ENCODE measurements around the gene ARHGAP31. TPM values are rescaled to one million over a fixed set of nuclear protein-coding genes. Genes with fewer than 3 reads are reported as not detected.

ARHGAP31 gene
- total RNA-seq, 1 experiment from 2014 or later, result 0.48 TPM

DNA sequence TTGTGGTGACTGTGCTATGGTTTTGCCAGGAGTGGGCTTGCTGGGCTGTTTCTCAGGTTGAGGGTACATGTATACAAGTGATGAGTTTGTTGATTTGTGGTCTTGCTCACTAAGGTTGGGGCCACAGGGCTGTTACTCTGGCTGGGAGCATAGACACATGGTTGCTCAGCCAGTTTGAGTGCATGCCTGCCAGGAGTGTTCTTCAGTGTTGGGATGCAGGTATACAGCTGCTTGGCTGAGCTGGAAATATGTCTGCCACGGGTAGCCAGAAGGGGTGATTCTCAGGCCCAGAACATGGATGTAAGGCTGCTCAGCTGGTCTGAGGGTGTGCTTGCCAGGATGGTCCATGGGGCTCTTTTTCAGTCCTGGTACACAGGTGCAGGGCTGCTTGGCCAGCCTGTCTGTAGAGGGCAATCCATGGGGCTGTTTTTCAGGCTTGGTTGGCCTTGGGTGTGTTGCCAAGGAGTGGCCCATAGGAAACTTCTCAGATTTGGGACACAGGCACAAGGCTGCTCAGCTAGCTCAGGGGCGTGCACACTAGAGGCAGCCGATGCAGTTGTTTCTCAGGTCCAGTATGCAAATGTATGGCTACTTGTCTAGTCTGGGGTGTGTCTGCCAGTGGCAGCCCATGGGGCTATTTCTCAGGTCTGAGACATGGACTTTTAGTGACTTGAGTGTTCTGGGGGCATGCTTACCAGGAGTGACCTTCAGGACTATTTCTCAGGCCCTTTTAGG is 5.3 kb upstream of the ARHGAP31 start:
- Histone ChIP-seq H3F3A (ENCODE audit: insufficient read depth, low read depth) (peaks cover 6% of the 10 kb centered on the region; the same call in 1 of the 2 replicates), H3K4me1 (replicated peaks; ENCODE audit: insufficient read depth) (peaks cover 10% of the 10 kb centered on the region), H3K79me2 (ENCODE audit: low read depth) (no peaks in the 10 kb centered on the region), H3K36me3 (ENCODE audit: low read depth) (no peaks in the 10 kb centered on the region), H3K27ac (no peak overlapping the region), H2AFZ (no peak overlapping the region), H3K9me2 (ENCODE audit: insufficient read depth) (no peaks in the 10 kb centered on the region), H3K4me2 (no peak overlapping the region), H3K4me3 (no peak overlapping the region), H3K27me3 (ENCODE audit: insufficient read depth, low read depth) (no peaks in the 10 kb centered on the region), H4K20me1 (ENCODE audit: insufficient read depth) (no peaks in the 10 kb centered on the region), H3K9me3 (ENCODE audit: insufficient read depth, low read depth) (peaks cover 6% of the 10 kb centered on the region)
- ChIA-PET CTCF (no interaction called here), POLR2A (ENCODE audit: unreplicated experiment) (no interaction called here)
- TF ChIP-seq CTCF (conservative IDR thresholded peaks at IDR 0.05) (no peak), EZH2 (IDR thresholded peaks at IDR 0.05; ENCODE audit: low read depth) (no peak)
- DNase-seq, result no peak
- intact Hi-C loops (cut with micrococcal nuclease; ENCODE audit: unreplicated experiment), result no loop called here
- no TSS peak for BruUV-seq (replicated peaks)

DNA sequence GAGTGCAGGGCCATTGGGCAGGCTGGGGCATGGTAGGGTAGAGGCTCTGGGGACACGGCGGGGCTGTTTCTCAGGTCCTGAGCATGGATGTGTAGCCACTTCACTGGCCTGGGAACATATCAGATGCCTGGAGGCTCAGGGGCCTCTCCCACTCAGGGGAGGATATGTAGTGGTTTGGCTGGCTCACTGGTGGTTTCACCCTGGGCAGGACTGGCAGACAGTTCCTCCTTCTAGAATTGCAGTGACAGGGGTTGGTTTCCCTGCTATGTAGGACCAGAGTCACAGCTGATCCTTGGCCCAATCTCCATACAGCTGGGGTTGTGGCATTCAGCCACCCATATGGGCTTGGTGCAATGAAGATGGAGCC is 4.8 kb upstream of the ARHGAP31 start:
- no peak for TF ChIP-seq EZH2 (IDR thresholded peaks at IDR 0.05; ENCODE audit: low read depth)
- TF ChIP-seq CTCF (conservative IDR thresholded peaks at IDR 0.05), result no peak
- Histone ChIP-seq H2AFZ (no peak overlapping the region), H4K20me1 (ENCODE audit: insufficient read depth) (no peaks in the 10 kb centered on the region), H3F3A (ENCODE audit: insufficient read depth, low read depth) (peaks cover 9% of the 10 kb centered on the region; the same call in 1 of the 2 replicates), H3K4me3 (no peak overlapping the region), H3K36me3 (ENCODE audit: low read depth) (no peaks in the 10 kb centered on the region), H3K4me1 (replicated peaks; ENCODE audit: insufficient read depth) (peaks cover 10% of the 10 kb centered on the region), H3K9me3 (ENCODE audit: insufficient read depth, low read depth) (peaks cover 6% of the 10 kb centered on the region), H3K4me2 (no peak overlapping the region), H3K79me2 (ENCODE audit: low read depth) (no peaks in the 10 kb centered on the region), H3K27me3 (ENCODE audit: insufficient read depth, low read depth) (no peaks in the 10 kb centered on the region), H3K9me2 (ENCODE audit: insufficient read depth) (no peaks in the 10 kb centered on the region), H3K27ac (no peak overlapping the region)
- CTCF ChIA-PET, result no interaction called here
- POLR2A ChIA-PET (ENCODE audit: unreplicated experiment), result no interaction called here
- intact Hi-C loops (cut with micrococcal nuclease; ENCODE audit: unreplicated experiment), result no loop called here
- BruUV-seq (replicated peaks), result no TSS peak
- no peak for DNase-seq

GRCh38 chr3:119290613-119291012 is 3.6 kb upstream of the ARHGAP31 start:
- Histone ChIP-seq H3K27me3 (ENCODE audit: insufficient read depth, low read depth) (no peaks in the 10 kb centered on the region), H3F3A (ENCODE audit: insufficient read depth, low read depth) (peaks cover 9% of the 10 kb centered on the region; the same call in 1 of the 2 replicates), H3K4me2 (no peak overlapping the region), H3K9me2 (ENCODE audit: insufficient read depth) (no peaks in the 10 kb centered on the region), H3K4me1 (replicated peaks; ENCODE audit: insufficient read depth) (peaks cover 10% of the 10 kb centered on the region), H3K36me3 (ENCODE audit: low read depth) (no peaks in the 10 kb centered on the region), H3K9me3 (ENCODE audit: insufficient read depth, low read depth) (peaks cover 6% of the 10 kb centered on the region), H2AFZ (no peak overlapping the region), H3K27ac (no peak overlapping the region), H4K20me1 (ENCODE audit: insufficient read depth) (no peaks in the 10 kb centered on the region), H3K79me2 (ENCODE audit: low read depth) (no peaks in the 10 kb centered on the region), H3K4me3 (no peak overlapping the region)
- no TSS peak for BruUV-seq (replicated peaks)
- POLR2A ChIA-PET (ENCODE audit: unreplicated experiment), result interaction anchor here (0.5 to 0.6 kb wide), 2 partner anchors 66 to 214 kb away, joined by 3 to 9 read pairs; no protein-coding TSS in a partner anchor
- no peak for DNase-seq
- intact Hi-C loops (cut with micrococcal nuclease; ENCODE audit: unreplicated experiment), result no loop called here
- TF ChIP-seq CTCF (conservative IDR thresholded peaks at IDR 0.05) (no peak), EZH2 (IDR thresholded peaks at IDR 0.05; ENCODE audit: low read depth) (no peak)
- CTCF ChIA-PET, result no interaction called here
